ENCODE results near the gene SPPL3.

Gene SPPL3

GRCh38 chr12:120854804-120855203 is 49.4 kb downstream of the SPPL3 start:
- Histone ChIP-seq H3K4ac (ENCODE audit: low read depth, low read length) (no peak overlapping the region), H2AK5ac (ENCODE audit: low read length) (no peak overlapping the region), H3K18ac (ENCODE audit: low read length) (no peak overlapping the region), H3K36me3 (ENCODE audit: control insufficient read depth, insufficient read depth, low read length) (no peaks in the 10 kb centered on the region), H3K4me2 (ENCODE audit: low read length) (no peak overlapping the region), H3K79me1 (ENCODE audit: low read length) (peaks cover 5% of the 10 kb centered on the region), H3K23ac (ENCODE audit: low read length) (no peak overlapping the region), H2BK5ac (ENCODE audit: low read length) (no peak overlapping the region), H2BK15ac (replicated peaks; ENCODE audit: low read depth) (no peak overlapping the region), H3K4me3 (ENCODE audit: low read length) (no peak overlapping the region), H2BK120ac (ENCODE audit: low read depth, low read length) (no peak overlapping the region), H4K8ac (ENCODE audit: low read depth, low read length) (no peak overlapping the region), H3K4me1 (ENCODE audit: control insufficient read depth, low read depth, low read length) (no peaks in the 10 kb centered on the region), H3K27ac (ENCODE audit: low read depth, low read length) (no peak overlapping the region), H3K27me3 (ENCODE audit: insufficient read depth, low read length, poor library complexity) (no peaks in the 10 kb centered on the region), H3K79me2 (ENCODE audit: control insufficient read depth, insufficient read depth, low read length) (peaks cover 1% of the 10 kb centered on the region), H3K56ac (ENCODE audit: low read length) (no peak overlapping the region), H4K5ac (ENCODE audit: low read length) (no peak overlapping the region), H3K9ac (ENCODE audit: low read length) (no peak overlapping the region)
- DNase-seq, result peak; percentile 25
- no CpG with 5 or more reads among the region's 4 CpGs for WGBS (ENCODE audit: extremely low coverage, insufficient coverage, low lambda C conversion rate)

GRCh38 chr12:120853188-120853587 is 51.0 kb downstream of the SPPL3 start:
- Histone ChIP-seq H4K8ac (ENCODE audit: low read depth, low read length) (no peak overlapping the region), H3K4me1 (ENCODE audit: control insufficient read depth, low read depth, low read length) (no peaks in the 10 kb centered on the region), H3K9ac (ENCODE audit: low read length) (no peak overlapping the region), H3K23ac (ENCODE audit: low read length) (no peak overlapping the region), H2BK5ac (ENCODE audit: low read length) (no peak overlapping the region), H3K18ac (ENCODE audit: low read length) (no peak overlapping the region), H3K27ac (ENCODE audit: low read depth, low read length) (no peak overlapping the region), H4K5ac (ENCODE audit: low read length) (no peak overlapping the region), H2AK5ac (ENCODE audit: low read length) (no peak overlapping the region), H2BK15ac (replicated peaks; ENCODE audit: low read depth) (no peak overlapping the region), H2BK120ac (ENCODE audit: low read depth, low read length) (no peak overlapping the region), H3K4ac (ENCODE audit: low read depth, low read length) (no peak overlapping the region), H3K4me2 (ENCODE audit: low read length) (no peak overlapping the region), H3K36me3 (ENCODE audit: control insufficient read depth, insufficient read depth, low read length) (no peaks in the 10 kb centered on the region), H3K4me3 (ENCODE audit: low read length) (no peak overlapping the region), H3K56ac (ENCODE audit: low read length) (no peak overlapping the region), H3K79me1 (ENCODE audit: low read length) (peaks cover 6% of the 10 kb centered on the region), H3K79me2 (ENCODE audit: control insufficient read depth, insufficient read depth, low read length) (peaks cover 1% of the 10 kb centered on the region), H3K27me3 (ENCODE audit: insufficient read depth, low read length, poor library complexity) (no peaks in the 10 kb centered on the region)
- no peak for DNase-seq
- WGBS (ENCODE audit: extremely low coverage, insufficient coverage, low lambda C conversion rate), result no CpG with 5 or more reads among the region's 3 CpGs

- H3K4me3 ChIP-seq (ENCODE audit: low read length), result no peak overlapping the region
- no peak overlapping the region for H3K4ac ChIP-seq (ENCODE audit: low read depth, low read length)
- peaks cover 1% of the 10 kb centered on the region for H3K79me2 ChIP-seq (ENCODE audit: control insufficient read depth, insufficient read depth, low read length)
- H3K79me1 ChIP-seq (ENCODE audit: low read length), result peaks cover 9% of the 10 kb centered on the region
- no peak overlapping the region for H3K23ac ChIP-seq (ENCODE audit: low read length)
- no peaks in the 10 kb centered on the region for H3K27me3 ChIP-seq (ENCODE audit: insufficient read depth, low read length, poor library complexity)
- no peak overlapping the region for H4K8ac ChIP-seq (ENCODE audit: low read depth, low read length)
- no peaks in the 10 kb centered on the region for H3K4me1 ChIP-seq (ENCODE audit: control insufficient read depth, low read depth, low read length)
- H3K9ac ChIP-seq (ENCODE audit: low read length), result no peak overlapping the region
- H3K4me2 ChIP-seq (ENCODE audit: low read length), result no peak overlapping the region
- no peak overlapping the region for H4K5ac ChIP-seq (ENCODE audit: low read length)
- H2BK5ac ChIP-seq (ENCODE audit: low read length), result no peak overlapping the region
- no peak overlapping the region for H3K18ac ChIP-seq (ENCODE audit: low read length)
- no CpG with 5 or more reads among the region's 4 CpGs for WGBS (ENCODE audit: extremely low coverage, insufficient coverage, low lambda C conversion rate)
- H2AK5ac ChIP-seq (ENCODE audit: low read length), result no peak overlapping the region
- no peak overlapping the region for H2BK15ac ChIP-seq (replicated peaks; ENCODE audit: low read depth)
- DNase-seq, result no peak
- no peak overlapping the region for H3K27ac ChIP-seq (ENCODE audit: low read depth, low read length)
- H2BK120ac ChIP-seq (ENCODE audit: low read depth, low read length), result no peak overlapping the region
- no peaks in the 10 kb centered on the region for H3K36me3 ChIP-seq (ENCODE audit: control insufficient read depth, insufficient read depth, low read length)
- H3K56ac ChIP-seq (ENCODE audit: low read length), result no peak overlapping the region
Observed at GRCh38 chr12:120851944-120852343, 52.2 kb downstream of the SPPL3 start.

GRCh38 chr12:120851444-120851843 is 52.7 kb downstream of the SPPL3 start:
- H3K4ac ChIP-seq (ENCODE audit: low read depth, low read length), result no peak overlapping the region
- DNase-seq, result no peak
- H3K23ac ChIP-seq (ENCODE audit: low read length), result no peak overlapping the region
- H2BK15ac ChIP-seq (replicated peaks; ENCODE audit: low read depth), result no peak overlapping the region
- no peak overlapping the region for H4K8ac ChIP-seq (ENCODE audit: low read depth, low read length)
- H3K79me2 ChIP-seq (ENCODE audit: control insufficient read depth, insufficient read depth, low read length), result no peaks in the 10 kb centered on the region
- H2BK5ac ChIP-seq (ENCODE audit: low read length), result no peak overlapping the region
- no peaks in the 10 kb centered on the region for H3K36me3 ChIP-seq (ENCODE audit: control insufficient read depth, insufficient read depth, low read length)
- no peak overlapping the region for H3K27ac ChIP-seq (ENCODE audit: low read depth, low read length)
- no CpG with 5 or more reads among the region's 7 CpGs for WGBS (ENCODE audit: extremely low coverage, insufficient coverage, low lambda C conversion rate)
- H2AK5ac ChIP-seq (ENCODE audit: low read length), result no peak overlapping the region
- H3K9ac ChIP-seq (ENCODE audit: low read length), result no peak overlapping the region
- H3K4me3 ChIP-seq (ENCODE audit: low read length), result no peak overlapping the region
- no peak overlapping the region for H3K56ac ChIP-seq (ENCODE audit: low read length)
- no peak overlapping the region for H2BK120ac ChIP-seq (ENCODE audit: low read depth, low read length)
- H3K27me3 ChIP-seq (ENCODE audit: insufficient read depth, low read length, poor library complexity), result no peaks in the 10 kb centered on the region
- no peak overlapping the region for H3K18ac ChIP-seq (ENCODE audit: low read length)
- H3K4me2 ChIP-seq (ENCODE audit: low read length), result no peak overlapping the region
- H3K79me1 ChIP-seq (ENCODE audit: low read length), result peaks cover 7% of the 10 kb centered on the region
- H4K5ac ChIP-seq (ENCODE audit: low read length), result no peak overlapping the region
- H3K4me1 ChIP-seq (ENCODE audit: control insufficient read depth, low read depth, low read length), result no peaks in the 10 kb centered on the region

- WGBS (ENCODE audit: extremely low coverage, insufficient coverage, low lambda C conversion rate), result no CpG with 5 or more reads among the region's 2 CpGs
- Histone ChIP-seq H3K27me3 (ENCODE audit: insufficient read depth, low read length, poor library complexity) (no peaks in the 10 kb centered on the region), H2AK5ac (ENCODE audit: low read length) (no peak overlapping the region), H3K79me1 (ENCODE audit: low read length) (peaks cover 11% of the 10 kb centered on the region), H3K4ac (ENCODE audit: low read depth, low read length) (no peak overlapping the region), H3K79me2 (ENCODE audit: control insufficient read depth, insufficient read depth, low read length) (no peaks in the 10 kb centered on the region), H3K18ac (ENCODE audit: low read length) (no peak overlapping the region), H3K4me2 (ENCODE audit: low read length) (no peak overlapping the region), H3K23ac (ENCODE audit: low read length) (no peak overlapping the region), H3K9ac (ENCODE audit: low read length) (no peak overlapping the region), H3K4me3 (ENCODE audit: low read length) (no peak overlapping the region), H2BK120ac (ENCODE audit: low read depth, low read length) (no peak overlapping the region), H3K27ac (ENCODE audit: low read depth, low read length) (no peak overlapping the region), H4K8ac (ENCODE audit: low read depth, low read length) (no peak overlapping the region), H3K36me3 (ENCODE audit: control insufficient read depth, insufficient read depth, low read length) (no peaks in the 10 kb centered on the region), H3K4me1 (ENCODE audit: control insufficient read depth, low read depth, low read length) (no peaks in the 10 kb centered on the region), H2BK15ac (replicated peaks; ENCODE audit: low read depth) (no peak overlapping the region), H2BK5ac (ENCODE audit: low read length) (no peak overlapping the region), H4K5ac (ENCODE audit: low read length) (no peak overlapping the region), H3K56ac (ENCODE audit: low read length) (no peak overlapping the region)
- DNase-seq, result no peak
Observed at GRCh38 chr12:120849765-120850164, 54.4 kb downstream of the SPPL3 start.

GRCh38 chr12:120847814-120848213 is 56.3 kb downstream of the SPPL3 start:
- Histone ChIP-seq H2BK15ac (replicated peaks; ENCODE audit: low read depth) (no peak overlapping the region), H3K4me1 (ENCODE audit: control insufficient read depth, low read depth, low read length) (no peaks in the 10 kb centered on the region), H3K27me3 (ENCODE audit: insufficient read depth, low read length, poor library complexity) (no peaks in the 10 kb centered on the region), H2BK120ac (ENCODE audit: low read depth, low read length) (no peak overlapping the region), H3K4ac (ENCODE audit: low read depth, low read length) (no peak overlapping the region), H3K18ac (ENCODE audit: low read length) (no peak overlapping the region), H2AK5ac (ENCODE audit: low read length) (no peak overlapping the region), H3K9ac (ENCODE audit: low read length) (no peak overlapping the region), H3K4me3 (ENCODE audit: low read length) (no peak overlapping the region), H2BK5ac (ENCODE audit: low read length) (no peak overlapping the region), H3K4me2 (ENCODE audit: low read length) (no peak overlapping the region), H3K79me1 (ENCODE audit: low read length) (peaks cover 13% of the 10 kb centered on the region), H3K56ac (ENCODE audit: low read length) (no peak overlapping the region), H3K79me2 (ENCODE audit: control insufficient read depth, insufficient read depth, low read length) (no peaks in the 10 kb centered on the region), H3K27ac (ENCODE audit: low read depth, low read length) (no peak overlapping the region), H4K8ac (ENCODE audit: low read depth, low read length) (no peak overlapping the region), H4K5ac (ENCODE audit: low read length) (no peak overlapping the region), H3K23ac (ENCODE audit: low read length) (no peak overlapping the region), H3K36me3 (ENCODE audit: control insufficient read depth, insufficient read depth, low read length) (no peaks in the 10 kb centered on the region)
- WGBS (ENCODE audit: extremely low coverage, insufficient coverage, low lambda C conversion rate), result no CpG with 5 or more reads among the region's 3 CpGs
- no peak for DNase-seq
